Measurements from ENCODE around the gene ATP6V1G3.
"Not testable (repeated sequence)": the region's sequence is repeated elsewhere in the genome, so short reads cannot be mapped to it uniquely, and the experiment has no call there.

ATP6V1G3 gene

GRCh38 chr1:198528364-198528763 lies 12.1 kb downstream of the ATP6V1G3 start:
- H3F3A ChIP-seq (ENCODE audit: insufficient read depth, low read length): no peaks in the 10 kb centered on the region
- DNase-seq: no peak
- H3K36me3 ChIP-seq (replicated peaks; ENCODE audit: insufficient read depth, low read length): no peaks in the 10 kb centered on the region
- no peak overlapping the region for H3K4me3 ChIP-seq (ENCODE audit: low read length)
- no peak overlapping the region for H3K9ac ChIP-seq (ENCODE audit: low read length)
- no peaks in the 10 kb centered on the region for H3K79me2 ChIP-seq (ENCODE audit: low read length)
- H3K9me3 ChIP-seq (replicated peaks; ENCODE audit: insufficient read depth, low read length): no peaks in the 10 kb centered on the region
- no peak overlapping the region for H3K4me2 ChIP-seq (ENCODE audit: low read depth, low read length)
- no peaks in the 10 kb centered on the region for H3K27me3 ChIP-seq (replicated peaks; ENCODE audit: insufficient read depth, low read length)
- no peaks in the 10 kb centered on the region for H3K9me2 ChIP-seq (replicated peaks; ENCODE audit: insufficient read depth, low read length)
- no peaks in the 10 kb centered on the region for H4K20me1 ChIP-seq (ENCODE audit: insufficient read depth, low read length)
- no peak for TF ChIP-seq EZH2phosphoT487 (IDR thresholded peaks at IDR 0.05; ENCODE audit: low read length)
- no peak for TF ChIP-seq CTCF (IDR thresholded peaks at IDR 0.05; ENCODE audit: low read length)
- TF ChIP-seq EZH2 (optimal IDR thresholded peaks at IDR 0.05; ENCODE audit: low read depth, low read length): no peak
- H2AFZ ChIP-seq (ENCODE audit: low read length): no peak overlapping the region
- no peak overlapping the region for H3K27ac ChIP-seq (ENCODE audit: low read length)
- peaks cover 4% of the 10 kb centered on the region; the same call in 1 of the 2 replicates for H3K4me1 ChIP-seq (ENCODE audit: low read length)

- no peak overlapping the region for H3K27ac ChIP-seq (ENCODE audit: low read length)
- H2AFZ ChIP-seq (ENCODE audit: low read length): no peak overlapping the region
Measured at GRCh38 chr1:198524556-198524955, 15.9 kb downstream of the ATP6V1G3 start.

GRCh38 chr1:198524127-198524526 lies 16.4 kb downstream of the ATP6V1G3 start:
- H4K20me1 ChIP-seq (ENCODE audit: insufficient read depth, low read length); H3K9me2 ChIP-seq (replicated peaks; ENCODE audit: insufficient read depth, low read length); H3K27me3 ChIP-seq (replicated peaks; ENCODE audit: insufficient read depth, low read length); H3K4me2 ChIP-seq (ENCODE audit: low read depth, low read length); H3K9ac ChIP-seq (ENCODE audit: low read length); H3K4me3 ChIP-seq (ENCODE audit: low read length); H3F3A ChIP-seq (ENCODE audit: insufficient read depth, low read length); H3K36me3 ChIP-seq (replicated peaks; ENCODE audit: insufficient read depth, low read length); H3K27ac ChIP-seq (ENCODE audit: low read length); H3K79me2 ChIP-seq (ENCODE audit: low read length); DNase-seq; H2AFZ ChIP-seq (ENCODE audit: low read length); H3K9me3 ChIP-seq (replicated peaks; ENCODE audit: insufficient read depth, low read length): not testable (repeated sequence)
- H3K4me1 ChIP-seq (ENCODE audit: low read length): peaks cover 20% of the 10 kb centered on the region

More at GRCh38 chr1:198524556-198524955, 15.9 kb downstream of the ATP6V1G3 start:
- Histone ChIP-seq H3K9me3 (replicated peaks; ENCODE audit: insufficient read depth, low read length) (no peaks in the 10 kb centered on the region), H3K9ac (ENCODE audit: low read length) (no peak overlapping the region), H3K79me2 (ENCODE audit: low read length) (no peaks in the 10 kb centered on the region), H3F3A (ENCODE audit: insufficient read depth, low read length) (no peaks in the 10 kb centered on the region), H3K4me3 (ENCODE audit: low read length) (no peak overlapping the region), H3K27me3 (replicated peaks; ENCODE audit: insufficient read depth, low read length) (no peaks in the 10 kb centered on the region), H3K4me1 (ENCODE audit: low read length) (peaks cover 20% of the 10 kb centered on the region), H3K9me2 (replicated peaks; ENCODE audit: insufficient read depth, low read length) (no peaks in the 10 kb centered on the region), H3K4me2 (ENCODE audit: low read depth, low read length) (no peak overlapping the region), H3K36me3 (replicated peaks; ENCODE audit: insufficient read depth, low read length) (no peaks in the 10 kb centered on the region), H4K20me1 (ENCODE audit: insufficient read depth, low read length) (no peaks in the 10 kb centered on the region)
- no peak for DNase-seq
- no peak for TF ChIP-seq EZH2 (optimal IDR thresholded peaks at IDR 0.05; ENCODE audit: low read depth, low read length)
- TF ChIP-seq EZH2phosphoT487 (IDR thresholded peaks at IDR 0.05; ENCODE audit: low read length): no peak
- no peak for TF ChIP-seq CTCF (IDR thresholded peaks at IDR 0.05; ENCODE audit: low read length)

- no peaks in the 10 kb centered on the region for H3F3A ChIP-seq (ENCODE audit: insufficient read depth, low read length)
- TF ChIP-seq CTCF (IDR thresholded peaks at IDR 0.05; ENCODE audit: low read length): no peak
- H3K36me3 ChIP-seq (replicated peaks; ENCODE audit: insufficient read depth, low read length): no peaks in the 10 kb centered on the region
- no peak for DNase-seq
- no peak overlapping the region for H3K9ac ChIP-seq (ENCODE audit: low read length)
- no peaks in the 10 kb centered on the region for H3K9me2 ChIP-seq (replicated peaks; ENCODE audit: insufficient read depth, low read length)
- H3K79me2 ChIP-seq (ENCODE audit: low read length): no peaks in the 10 kb centered on the region
- no peak overlapping the region for H2AFZ ChIP-seq (ENCODE audit: low read length)
- no peak overlapping the region for H3K27ac ChIP-seq (ENCODE audit: low read length)
- no peak overlapping the region for H3K4me3 ChIP-seq (ENCODE audit: low read length)
- H3K9me3 ChIP-seq (replicated peaks; ENCODE audit: insufficient read depth, low read length): no peaks in the 10 kb centered on the region
- no peak overlapping the region for H3K4me2 ChIP-seq (ENCODE audit: low read depth, low read length)
- H3K4me1 ChIP-seq (ENCODE audit: low read length): peaks cover 20% of the 10 kb centered on the region
- no peaks in the 10 kb centered on the region for H3K27me3 ChIP-seq (replicated peaks; ENCODE audit: insufficient read depth, low read length)
- H4K20me1 ChIP-seq (ENCODE audit: insufficient read depth, low read length): no peaks in the 10 kb centered on the region
Measured at GRCh38 chr1:198523182-198523950, 17.1 kb downstream of the ATP6V1G3 start.

Measured in MM.1S (cell line).